ENCODE measurements around the gene RACGAP1. TPM values are rescaled to one million over a fixed set of nuclear protein-coding genes. Genes with fewer than 3 reads are reported as not detected.
"Not testable (repeated sequence)": the region's sequence is repeated elsewhere in the genome, so short reads cannot be mapped to it uniquely, and the experiment has no call there.

Gene RACGAP1
- total RNA-seq, 1 donor from 2014 or later: 5.3 TPM

GRCh38 chr12:50055831-50056638, 30.7 kb upstream of the RACGAP1 start:
- DNase-seq (ENCODE audit: low spot score): no peak

DNA sequence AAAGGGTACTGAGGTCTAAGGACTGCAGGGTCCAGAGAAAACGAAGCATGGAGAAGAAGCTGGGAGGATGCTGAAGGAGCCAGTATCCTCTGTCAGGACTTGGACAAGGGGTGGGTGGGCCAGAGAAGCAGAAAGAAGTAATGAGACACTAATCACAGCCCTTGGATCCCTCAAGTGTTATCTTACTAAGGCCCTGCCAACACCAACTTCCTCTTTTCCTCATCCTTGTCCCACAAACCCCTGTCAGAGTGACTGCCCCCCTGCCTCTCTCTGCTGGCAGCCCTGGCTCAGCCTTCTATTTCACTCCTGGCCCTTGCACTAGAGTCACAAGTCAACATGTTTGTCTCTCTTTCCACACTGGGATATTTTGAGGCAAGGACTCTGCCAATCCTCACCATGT, 28.3 kb upstream of the RACGAP1 start:
- DNase-seq (ENCODE audit: low spot score): no peak

GRCh38 chr12:50052964-50053363, 27.7 kb upstream of the RACGAP1 start:
- no peak for DNase-seq (ENCODE audit: low spot score)

GRCh38 chr12:50052544-50052943, 27.2 kb upstream of the RACGAP1 start:
- no peak for DNase-seq (ENCODE audit: low spot score)

DNA sequence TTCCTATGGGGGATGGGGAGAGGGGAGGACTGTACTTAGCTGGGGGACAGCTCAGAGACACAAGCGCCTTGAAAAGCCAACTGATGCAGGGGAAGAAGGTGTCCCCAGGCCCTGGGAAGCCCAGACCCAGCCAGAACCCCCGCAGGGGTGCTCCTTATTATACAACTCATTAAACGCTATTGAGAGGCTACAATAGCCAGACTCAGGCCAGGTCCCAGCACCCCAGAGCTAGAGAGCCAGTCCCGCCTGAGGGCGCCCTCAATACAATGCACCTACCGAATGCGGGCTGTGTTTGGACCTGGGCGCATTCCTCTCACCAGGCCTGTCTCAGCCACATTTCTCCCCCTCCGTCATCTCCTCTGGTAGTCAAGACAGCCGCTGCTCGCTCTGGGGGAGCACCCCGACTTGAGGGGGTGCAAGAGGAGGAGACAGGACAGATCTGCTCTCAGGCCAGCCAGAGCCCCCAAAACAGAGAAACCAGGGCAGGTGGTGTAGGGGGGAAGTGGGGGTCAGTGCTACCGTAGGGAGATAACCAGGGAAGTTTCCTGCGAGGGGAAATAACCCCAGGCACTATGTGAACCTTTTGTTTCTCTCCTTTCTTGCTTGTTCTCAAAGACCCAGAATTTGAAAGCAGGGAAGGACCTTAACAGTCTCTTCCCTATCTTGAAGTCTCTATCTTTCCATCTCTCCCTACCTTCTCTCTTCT, 26.0 kb upstream of the RACGAP1 start:
- no peak for DNase-seq (ENCODE audit: low spot score)

DNA sequence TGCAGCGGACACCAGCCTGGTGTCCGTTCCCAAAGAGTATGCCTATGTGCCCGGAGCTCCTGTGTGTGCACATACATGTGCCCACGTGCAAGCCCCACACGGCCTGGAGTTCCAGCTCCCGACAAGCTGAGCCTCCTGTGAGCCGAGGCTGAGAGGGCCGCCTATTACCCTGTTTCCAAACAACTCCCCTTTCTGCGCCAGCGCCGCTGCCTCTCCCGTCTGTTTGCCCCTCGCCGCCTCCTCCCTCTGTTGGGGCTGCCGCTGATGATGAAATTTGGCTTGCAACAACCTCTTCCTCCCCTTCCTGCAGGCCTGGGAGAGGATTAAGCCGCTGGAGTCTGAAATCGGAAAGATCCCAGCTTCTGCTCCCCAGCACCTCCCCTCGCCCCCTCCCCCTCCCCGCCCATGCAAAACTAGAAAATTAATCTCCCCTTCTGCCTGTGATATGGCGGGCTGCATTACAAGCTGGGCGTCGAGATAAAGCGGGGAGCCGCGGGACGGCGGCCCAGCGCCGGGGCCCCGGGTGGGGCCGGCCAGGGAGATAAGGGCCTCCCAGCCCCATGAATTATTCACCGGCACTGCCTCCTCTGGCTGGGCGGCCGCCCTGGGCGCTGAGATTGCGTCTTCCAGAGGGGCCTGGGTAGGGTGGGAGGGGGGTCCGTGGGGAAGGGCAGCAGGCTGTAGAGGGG, 25.3 kb upstream of the RACGAP1 start:
- peak; percentile 76 for DNase-seq (ENCODE audit: low spot score)

DNA sequence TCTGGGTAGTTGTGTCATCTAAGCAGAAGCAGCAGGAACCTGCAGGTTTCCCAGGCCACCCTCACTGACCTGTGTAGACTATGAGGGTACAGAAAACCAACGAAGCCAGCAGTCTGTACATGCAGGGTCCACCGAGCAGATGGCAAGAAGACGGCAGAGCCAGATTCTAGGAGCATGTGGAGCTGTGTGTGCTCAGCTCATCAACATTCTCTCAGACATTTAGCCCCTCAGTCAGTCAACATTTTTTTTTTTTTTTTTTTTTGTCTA, 24.8 kb upstream of the RACGAP1 start:
- DNase-seq (ENCODE audit: low spot score): no peak

DNA sequence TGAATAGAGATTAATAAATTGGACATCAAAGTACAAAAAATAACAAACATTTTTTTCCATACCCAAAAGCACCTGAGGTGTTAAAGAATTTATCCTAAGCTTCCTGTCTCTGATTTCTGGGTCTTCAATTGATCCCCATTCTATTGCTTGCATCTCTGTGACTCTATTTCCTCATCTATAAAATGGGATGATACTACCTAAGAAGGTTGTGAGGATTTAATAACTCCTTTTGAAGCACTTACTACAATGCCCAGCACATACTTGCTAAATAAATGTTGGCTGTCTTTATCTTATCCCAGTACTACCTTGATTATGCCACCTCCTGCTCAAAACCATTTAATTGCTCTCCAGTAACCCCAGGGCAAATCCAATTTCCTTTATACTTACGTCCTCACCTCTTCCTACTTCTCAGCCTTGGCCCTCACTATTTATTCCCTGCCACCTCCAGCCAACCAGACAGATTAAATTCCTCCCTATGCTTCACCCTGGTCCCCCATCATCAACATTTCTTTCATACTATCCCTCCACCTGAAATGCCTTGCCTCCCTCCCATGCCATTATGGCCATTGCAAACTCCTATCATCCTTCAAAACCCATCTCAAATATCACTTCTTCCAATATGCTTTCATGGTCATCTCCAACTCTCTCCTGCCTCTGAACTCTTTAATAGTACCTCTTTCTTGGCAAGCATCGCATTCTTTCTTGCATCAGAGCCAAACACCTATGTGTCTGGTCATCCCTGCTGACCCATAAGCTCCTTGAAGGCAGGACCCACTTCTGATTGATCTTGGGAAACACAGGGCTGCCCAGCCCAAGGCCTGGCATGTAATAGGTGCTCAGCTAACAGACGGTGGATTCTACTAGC, 24.2 kb upstream of the RACGAP1 start:
- no peak for DNase-seq (ENCODE audit: low spot score)

DNA sequence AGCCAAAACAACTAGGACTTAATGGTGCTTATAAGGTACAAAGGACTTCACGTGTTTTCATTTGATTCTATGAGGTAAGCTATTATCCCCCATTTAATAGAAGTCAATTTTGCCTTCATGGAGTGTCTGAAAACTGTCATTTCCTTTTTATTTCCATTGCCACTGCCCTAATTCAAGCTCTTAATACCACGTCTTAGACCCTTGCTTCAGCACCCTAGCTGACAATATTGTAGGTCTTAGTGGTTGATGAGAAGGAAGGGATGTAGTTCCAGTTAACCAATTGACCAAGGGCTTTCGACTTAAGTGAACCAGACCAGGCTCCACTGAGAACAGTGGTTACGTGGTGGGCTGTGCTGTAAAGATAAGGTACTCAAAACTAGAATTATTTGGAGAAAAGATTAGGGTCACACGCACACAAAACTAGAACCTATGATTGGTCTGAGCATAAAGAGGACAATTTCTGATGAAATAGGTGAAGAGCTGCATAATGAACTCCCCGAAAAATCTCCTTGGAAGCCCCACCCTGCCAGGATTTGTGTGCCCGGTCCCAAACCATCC, 22.5 kb upstream of the RACGAP1 start:
- no peak for DNase-seq (ENCODE audit: low spot score)

DNA sequence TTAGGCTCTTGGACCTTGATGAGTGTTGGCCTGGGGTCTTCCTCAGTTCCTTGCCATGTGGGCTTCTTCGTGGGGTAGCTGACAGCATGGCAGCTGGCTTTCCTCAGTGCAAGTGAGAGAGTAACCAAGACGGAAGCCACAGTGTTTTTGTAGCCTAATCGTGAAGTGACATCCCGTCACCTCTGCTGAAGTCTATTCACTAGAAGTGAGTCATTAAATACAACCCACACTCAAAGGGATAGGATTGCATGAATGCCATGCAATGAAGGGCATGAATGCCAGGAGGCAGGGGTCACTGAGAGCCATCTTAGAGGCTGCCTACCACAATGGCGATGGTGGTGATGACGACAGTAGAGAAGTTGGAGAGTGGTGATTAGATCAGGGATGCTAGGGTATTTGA, 18.6 kb upstream of the RACGAP1 start:
- no peak for DNase-seq (ENCODE audit: low spot score)

GRCh38 chr12:50043308-50043707, 18.0 kb upstream of the RACGAP1 start:
- no peak for DNase-seq (ENCODE audit: low spot score)

- DNase-seq (ENCODE audit: low spot score): no peak
Observed at GRCh38 chr12:50042693-50043092, 17.4 kb upstream of the RACGAP1 start.

DNA sequence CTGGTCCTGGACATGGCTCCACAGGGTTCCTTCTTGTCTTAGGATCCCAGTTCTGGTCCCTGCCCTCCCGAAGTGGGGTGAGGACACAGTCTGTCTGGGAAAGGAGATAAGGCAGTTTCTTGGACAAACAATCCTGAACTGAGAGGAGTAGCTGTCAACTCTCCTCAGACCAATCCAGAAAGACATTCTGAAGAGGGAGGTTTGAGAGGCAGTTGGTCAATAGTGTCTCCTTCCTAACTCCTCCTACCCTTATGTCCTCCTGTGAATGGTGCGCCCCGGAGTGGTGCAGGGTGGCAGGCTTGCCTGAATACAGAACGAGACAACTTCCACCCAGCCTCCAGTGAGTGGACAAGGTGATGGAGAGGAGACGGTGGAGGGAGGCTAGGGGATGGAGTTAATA, 16.7 kb upstream of the RACGAP1 start:
- no peak for DNase-seq (ENCODE audit: low spot score)

DNA sequence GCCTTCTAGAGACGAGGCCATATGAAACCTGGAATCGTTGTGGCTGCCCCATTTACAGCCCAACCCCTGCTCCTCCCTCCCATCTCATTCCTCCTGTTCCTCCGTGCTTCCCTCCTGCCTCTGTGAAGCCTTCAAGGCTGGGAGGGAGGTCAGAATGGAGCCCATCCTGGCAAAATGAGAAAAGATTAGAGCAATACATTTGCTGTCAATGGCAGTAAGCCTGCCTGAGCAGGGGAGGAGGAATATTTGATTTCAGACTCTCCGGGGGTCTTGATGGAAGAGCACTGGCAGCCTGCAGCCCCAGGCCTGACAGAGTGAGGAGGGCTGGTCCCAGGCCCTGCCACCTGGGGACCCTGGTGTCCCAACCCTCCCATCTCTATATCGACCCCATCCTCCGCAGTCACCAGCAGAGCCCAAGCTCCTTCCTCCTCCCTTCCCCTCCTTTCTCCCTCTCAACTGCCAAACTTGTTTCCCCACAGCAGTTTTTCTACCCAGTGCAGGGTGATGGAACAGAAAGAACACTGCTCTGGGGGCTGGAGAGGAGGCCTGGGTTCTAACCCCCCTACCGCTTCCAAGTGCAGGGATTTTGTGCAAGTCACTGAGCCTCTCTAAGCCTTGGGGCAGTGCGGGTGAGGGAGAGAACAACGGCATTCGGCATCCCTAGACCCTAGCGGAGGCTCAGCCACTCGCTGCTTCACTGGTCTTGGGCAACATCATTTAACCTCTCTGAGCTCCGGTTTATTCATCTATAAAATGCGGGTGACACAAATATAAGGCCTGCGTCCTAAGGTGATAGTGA, 16.0 kb upstream of the RACGAP1 start:
- DNase-seq (ENCODE audit: low spot score): no peak

DNA sequence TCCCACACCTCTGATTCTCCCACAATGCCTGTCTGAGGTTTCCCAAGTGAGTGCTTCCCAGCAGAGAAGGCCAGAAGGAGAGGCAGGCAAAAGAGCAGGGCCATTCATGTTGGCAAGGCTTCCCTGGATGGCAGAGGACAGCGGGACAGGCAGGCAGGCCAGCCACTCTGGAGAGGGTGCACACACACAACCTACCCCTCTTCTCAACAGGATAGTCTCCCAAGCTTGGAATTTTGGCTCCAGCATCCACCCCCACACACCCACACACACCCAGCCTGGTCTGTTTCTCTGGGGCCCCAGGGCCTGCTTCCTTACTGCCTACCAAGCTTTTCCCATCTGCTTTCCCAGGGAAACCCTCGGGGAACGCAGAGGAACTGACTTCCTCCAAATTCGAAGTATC, 15.4 kb upstream of the RACGAP1 start:
- DNase-seq (ENCODE audit: low spot score): no peak

DNA sequence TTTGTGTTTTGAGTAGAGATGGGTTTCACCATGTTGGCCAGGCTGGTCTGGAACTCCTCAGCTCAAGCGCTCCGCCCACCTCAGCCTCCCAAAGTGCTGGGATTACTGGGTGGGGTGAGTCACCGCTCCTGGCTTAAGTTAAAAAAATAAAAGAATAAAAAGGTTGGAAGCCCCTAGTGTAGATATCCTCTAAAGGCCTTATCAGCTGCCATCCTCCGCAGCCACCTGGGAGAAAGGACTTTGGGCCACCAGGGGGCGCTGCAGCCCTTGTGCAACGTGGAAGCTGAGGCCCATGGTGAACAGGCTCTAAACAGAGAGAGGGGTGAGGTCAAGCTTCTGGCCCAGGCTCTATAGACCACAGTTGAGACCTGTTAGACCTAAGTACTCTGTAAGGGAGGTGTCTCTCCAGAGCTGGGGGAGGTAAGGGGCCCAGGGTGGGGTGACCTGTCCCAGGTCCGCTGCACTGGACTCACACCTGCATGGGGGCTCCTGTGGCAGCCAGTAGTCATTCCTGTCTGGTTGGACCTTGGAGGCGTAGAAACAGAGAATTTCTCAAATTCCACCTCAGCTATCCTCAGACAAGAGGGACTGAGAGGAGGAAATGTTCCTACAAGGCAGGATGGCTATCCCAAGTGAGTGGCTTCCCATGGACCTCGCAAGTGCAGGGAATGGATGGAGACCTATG, 14.0 kb upstream of the RACGAP1 start:
- DNase-seq (ENCODE audit: low spot score): peak; percentile 82

GRCh38 chr12:50038336-50038735, 13.0 kb upstream of the RACGAP1 start:
- no peak for DNase-seq (ENCODE audit: low spot score)

GRCh38 chr12:50032854-50033581, 7.7 kb upstream of the RACGAP1 start:
- DNase-seq (ENCODE audit: low spot score): no peak

DNA sequence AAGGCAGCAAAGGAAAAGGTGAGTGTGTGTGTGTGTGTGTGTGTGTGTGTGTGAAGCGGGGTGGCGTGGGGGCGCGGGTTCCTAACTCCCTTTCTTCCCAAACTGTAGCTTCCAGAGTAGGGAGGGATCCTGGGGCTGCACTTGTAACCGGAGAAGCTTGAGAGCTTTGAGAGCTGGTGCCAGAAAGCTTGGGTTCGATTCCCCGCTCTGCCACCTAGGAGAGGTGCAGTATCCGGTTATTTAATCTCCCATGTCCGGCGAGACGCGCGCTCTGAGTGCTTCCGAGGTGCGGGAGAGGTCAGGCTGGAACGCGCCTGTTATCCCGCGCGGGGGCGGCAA, 7.2 kb upstream of the RACGAP1 start:
- no peak for DNase-seq (ENCODE audit: low spot score)

- not testable (repeated sequence) for DNase-seq (ENCODE audit: low spot score)
Observed at GRCh38 chr12:50030449-50030848, 5.2 kb upstream of the RACGAP1 start.

Measured in ureter (tissue), 1 donor.